ENCODE results near the gene ROBO1. TPM values are rescaled to one million over a fixed set of nuclear protein-coding genes. Genes with fewer than 3 reads are reported as not detected.

ROBO1 gene
- total and polyA plus RNA-seq, 2 donors (not counting 1 experiment from before 2014, with no cell fraction given): 0.27 to 3.2 TPM

DNA sequence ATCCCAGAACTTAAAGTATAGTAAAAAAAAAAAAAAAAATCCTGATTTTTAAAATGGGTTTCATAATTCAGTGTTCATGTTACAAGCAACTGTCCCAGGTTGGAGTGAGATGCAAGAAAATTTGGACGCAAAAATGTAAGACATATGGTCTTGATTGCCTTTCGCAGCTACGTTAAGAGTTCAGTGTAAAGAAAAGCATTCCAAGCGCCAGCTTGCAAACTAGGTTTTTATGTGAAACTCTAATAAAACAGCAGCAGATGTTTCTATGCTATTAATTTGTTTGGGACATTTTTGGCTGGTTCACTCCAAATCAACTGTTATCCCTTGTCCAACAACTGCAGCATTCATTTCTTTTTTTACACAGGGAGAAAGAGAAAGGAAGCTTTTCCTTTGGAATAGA is 957.8 kb downstream of the ROBO1 start:
- H3K27me3 ChIP-seq (replicated peaks in 1 of 4; ENCODE audit: control extremely low read depth in 1 of 4, control insufficient read depth in 3 of 4, insufficient read depth in 4 of 4, low read length in 3 of 4): no peaks in the 10 kb centered on the region
- no peak overlapping the region for H3K4me2 ChIP-seq (replicated peaks; ENCODE audit: low read depth, low read length, poor library complexity, severe bottlenecking)
- DNase-seq: no peak
- H3K79me2 ChIP-seq (ENCODE audit: control insufficient read depth, insufficient read depth, low read length): no peaks in the 10 kb centered on the region
- no peaks in the 10 kb centered on the region for H3K27me3 Mint-ChIP-seq
- peaks cover 0 to 1% (median 0%) of the 10 kb centered on the region in 3 donors for H3K9me3 ChIP-seq (ENCODE audit: control extremely low read depth in 1 of 3, control insufficient read depth in 2 of 3, insufficient read depth in 1 of 3, low read length in 2 of 3)
- H3K27ac ChIP-seq (ENCODE audit: low read length in 2 of 2): no peak overlapping the region
- no peaks in the 10 kb centered on the region for H3K4me1 ChIP-seq (ENCODE audit: control insufficient read depth in 2 of 2, insufficient read depth in 2 of 2, low read length in 2 of 2)
- intact Hi-C loops (cut with micrococcal nuclease): no loop called here
- ChIA-PET POLR2A (no interaction called here), CTCF (no interaction called here)
- H2AFZ ChIP-seq (ENCODE audit: insufficient read depth, low read depth, low read length, poor library complexity, severe bottlenecking): no peak overlapping the region
- H3K9me3 Mint-ChIP-seq (ENCODE audit: insufficient read depth): peaks cover 2% of the 10 kb centered on the region
- H3K36me3 ChIP-seq (replicated peaks in 1 of 2; ENCODE audit: control extremely low read depth in 1 of 2, control insufficient read depth in 1 of 2, extremely low read depth in 1 of 2, insufficient read depth in 2 of 2, low read length in 1 of 2): no peaks in the 10 kb centered on the region
- H3K4me3 Mint-ChIP-seq: no peak overlapping the region
- no peaks in the 10 kb centered on the region for H3K4me1 Mint-ChIP-seq
- no peak for TF ChIP-seq EZH2 (IDR thresholded peaks at IDR 0.05; ENCODE audit: borderline replicate concordance, insufficient read depth, low read depth, low read length, poor library complexity, severe bottlenecking)
- TF ChIP-seq, protein P1, sequence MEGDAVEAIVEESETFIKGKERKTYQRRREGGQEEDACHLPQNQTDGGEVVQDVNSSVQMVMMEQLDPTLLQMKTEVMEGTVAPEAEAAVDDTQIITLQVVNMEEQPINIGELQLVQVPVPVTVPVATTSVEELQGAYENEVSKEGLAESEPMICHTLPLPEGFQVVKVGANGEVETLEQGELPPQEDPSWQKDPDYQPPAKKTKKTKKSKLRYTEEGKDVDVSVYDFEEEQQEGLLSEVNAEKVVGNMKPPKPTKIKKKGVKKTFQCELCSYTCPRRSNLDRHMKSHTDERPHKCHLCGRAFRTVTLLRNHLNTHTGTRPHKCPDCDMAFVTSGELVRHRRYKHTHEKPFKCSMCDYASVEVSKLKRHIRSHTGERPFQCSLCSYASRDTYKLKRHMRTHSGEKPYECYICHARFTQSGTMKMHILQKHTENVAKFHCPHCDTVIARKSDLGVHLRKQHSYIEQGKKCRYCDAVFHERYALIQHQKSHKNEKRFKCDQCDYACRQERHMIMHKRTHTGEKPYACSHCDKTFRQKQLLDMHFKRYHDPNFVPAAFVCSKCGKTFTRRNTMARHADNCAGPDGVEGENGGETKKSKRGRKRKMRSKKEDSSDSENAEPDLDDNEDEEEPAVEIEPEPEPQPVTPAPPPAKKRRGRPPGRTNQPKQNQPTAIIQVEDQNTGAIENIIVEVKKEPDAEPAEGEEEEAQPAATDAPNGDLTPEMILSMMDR (IDR thresholded peaks at IDR 0.05): no peak
- H3K9ac ChIP-seq (ENCODE audit: low read length): no peak overlapping the region
- H3K4me3 ChIP-seq (ENCODE audit: control extremely low read depth in 1 of 5, extremely low read depth in 1 of 5, insufficient read depth in 1 of 5, low read depth in 2 of 5, low read length in 4 of 5): no peak overlapping the region
- WGBS (ENCODE audit: insufficient coverage): 100% methylated on average over 4 of the region's 4 CpGs
- no peak overlapping the region for H3K27ac Mint-ChIP-seq
- H4K20me1 ChIP-seq (ENCODE audit: control insufficient read depth, insufficient read depth, low read length, poor library complexity, severe bottlenecking): no peaks in the 10 kb centered on the region
- ATAC-seq (ENCODE audit: low read depth): no peak

DNA sequence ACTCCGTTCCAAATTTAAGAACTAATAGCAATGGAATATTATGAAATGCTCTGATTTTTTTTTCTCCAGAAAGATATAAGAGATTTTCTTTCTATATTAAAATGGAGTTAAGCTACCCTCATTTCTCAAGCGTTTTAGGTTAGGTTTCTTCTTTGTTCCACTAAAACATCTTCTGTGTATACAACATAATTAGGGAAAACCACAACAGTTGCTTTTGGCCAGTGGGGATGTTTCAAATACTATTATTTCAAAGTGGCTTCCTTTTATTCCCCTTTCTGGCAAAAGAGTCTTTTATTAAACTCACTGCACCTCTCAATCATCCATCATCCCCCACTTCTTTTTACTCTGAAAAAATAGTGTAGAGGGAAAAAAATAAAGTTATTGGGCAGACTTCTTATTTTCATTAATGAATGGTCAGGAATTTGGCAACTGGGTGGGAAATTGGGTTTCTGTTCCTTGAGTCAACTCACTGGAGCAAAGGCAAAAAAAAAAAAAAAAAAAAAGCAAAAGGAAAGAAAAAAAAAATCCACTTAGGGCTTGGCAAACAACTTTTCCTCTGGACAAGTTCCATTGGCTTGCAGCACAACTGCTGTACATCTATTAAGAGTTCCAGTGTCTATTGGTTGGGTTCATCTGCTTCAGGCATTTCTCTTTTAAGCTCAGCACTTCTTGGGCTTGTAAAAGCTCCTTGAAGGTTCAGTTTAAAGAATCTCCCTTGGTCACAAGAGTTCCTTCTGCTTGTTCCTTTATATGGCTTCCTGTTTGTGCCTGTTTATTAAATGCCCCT is 963.4 kb downstream of the ROBO1 start:
- Mint-ChIP-seq H3K27me3 (no peaks in the 10 kb centered on the region), H3K9me3 (ENCODE audit: insufficient read depth) (peaks cover 2% of the 10 kb centered on the region), H3K27ac (no peak overlapping the region), H3K4me3 (no peak overlapping the region), H3K4me1 (no peaks in the 10 kb centered on the region)
- TF ChIP-seq EZH2 (IDR thresholded peaks at IDR 0.05; ENCODE audit: borderline replicate concordance, insufficient read depth, low read depth, low read length, poor library complexity, severe bottlenecking): no peak
- TF ChIP-seq, protein P1 (IDR thresholded peaks at IDR 0.05): no peak
- CTCF ChIA-PET: no interaction called here
- Histone ChIP-seq H2AFZ (ENCODE audit: insufficient read depth, low read depth, low read length, poor library complexity, severe bottlenecking) (no peak overlapping the region), H4K20me1 (ENCODE audit: control insufficient read depth, insufficient read depth, low read length, poor library complexity, severe bottlenecking) (no peaks in the 10 kb centered on the region), H3K79me2 (ENCODE audit: control insufficient read depth, insufficient read depth, low read length) (no peaks in the 10 kb centered on the region), H3K4me3 (ENCODE audit: control extremely low read depth in 1 of 5, extremely low read depth in 1 of 5, insufficient read depth in 1 of 5, low read depth in 2 of 5, low read length in 4 of 5) (no peak overlapping the region), H3K27ac (ENCODE audit: low read length in 2 of 2) (no peak overlapping the region), H3K4me1 (ENCODE audit: control insufficient read depth in 2 of 2, insufficient read depth in 2 of 2, low read length in 2 of 2) (no peaks in the 10 kb centered on the region), H3K9me3 (ENCODE audit: control extremely low read depth in 1 of 3, control insufficient read depth in 2 of 3, insufficient read depth in 1 of 3, low read length in 2 of 3) (no peaks in the 10 kb centered on the region), H3K9ac (ENCODE audit: low read length) (no peak overlapping the region), H3K27me3 (replicated peaks in 1 of 4; ENCODE audit: control extremely low read depth in 1 of 4, control insufficient read depth in 3 of 4, insufficient read depth in 4 of 4, low read length in 3 of 4) (no peaks in the 10 kb centered on the region), H3K36me3 (replicated peaks in 1 of 2; ENCODE audit: control extremely low read depth in 1 of 2, control insufficient read depth in 1 of 2, extremely low read depth in 1 of 2, insufficient read depth in 2 of 2, low read length in 1 of 2) (no peaks in the 10 kb centered on the region), H3K4me2 (replicated peaks; ENCODE audit: low read depth, low read length, poor library complexity, severe bottlenecking) (no peak overlapping the region)
- ATAC-seq (ENCODE audit: low read depth): no peak
- no peak for DNase-seq
- no CpG with 5 or more reads among the region's 2 CpGs for WGBS (ENCODE audit: insufficient coverage)
- POLR2A ChIA-PET: no interaction called here
- intact Hi-C loops (cut with micrococcal nuclease): no loop called here

All from B cell (primary cell).